HepG2 (cell line): ENCODE data around the gene YPEL4.

Experiments used
- CTCF ChIP-seq: sonication (generic); formaldehyde crosslinking; IDR thresholded peaks from 2 replicates; pipeline ENCODE4 v1.5.0; 2020; ENCODE audit warnings: mild to moderate bottlenecking, missing genetic modification reagents, moderate library complexity
- ESRRA ChIP-seq: sonication (generic); formaldehyde crosslinking; IDR thresholded peaks from 2 replicates; pipeline ENCODE4 v1.5.1; 2020; ENCODE audit warnings: mild to moderate bottlenecking, low read depth, missing genetic modification reagents
- FOXA1 ChIP-seq, 2 experiments: fragments of 450-650 bp in 1 of 2; sonication (generic) in 1 of 2; formaldehyde crosslinking in 1 of 2; IDR thresholded peaks; 2 replicates each; pipeline versions ENCODE4 v1.4.0 to v1.6.1; 2016 to 2020; ENCODE audit warnings: missing genetic modification reagents in 1 of 2
- POLR2A ChIP-seq, 2 experiments: IDR thresholded peaks; 2 replicates each; pipeline ENCODE4 v1.6.1; 2011; ENCODE audit warnings: low read depth in 2 of 2, low read length in 2 of 2, mild to moderate bottlenecking in 1 of 2, moderate library complexity in 1 of 2; ENCODE audit not compliant: insufficient read depth in 1 of 2
- ZNF17 ChIP-seq: sonication (generic); formaldehyde crosslinking; IDR thresholded peaks from 2 replicates; pipeline ENCODE4 v1.5.0; 2020; ENCODE audit warnings: mild to moderate bottlenecking, missing genetic modification reagents
- ZNF674 ChIP-seq: sonication (generic); formaldehyde crosslinking; IDR thresholded peaks from 2 replicates; pipeline ENCODE4 v1.5.0; 2020; ENCODE audit warnings: low read depth, mild to moderate bottlenecking, missing genetic modification reagents

DNA sequence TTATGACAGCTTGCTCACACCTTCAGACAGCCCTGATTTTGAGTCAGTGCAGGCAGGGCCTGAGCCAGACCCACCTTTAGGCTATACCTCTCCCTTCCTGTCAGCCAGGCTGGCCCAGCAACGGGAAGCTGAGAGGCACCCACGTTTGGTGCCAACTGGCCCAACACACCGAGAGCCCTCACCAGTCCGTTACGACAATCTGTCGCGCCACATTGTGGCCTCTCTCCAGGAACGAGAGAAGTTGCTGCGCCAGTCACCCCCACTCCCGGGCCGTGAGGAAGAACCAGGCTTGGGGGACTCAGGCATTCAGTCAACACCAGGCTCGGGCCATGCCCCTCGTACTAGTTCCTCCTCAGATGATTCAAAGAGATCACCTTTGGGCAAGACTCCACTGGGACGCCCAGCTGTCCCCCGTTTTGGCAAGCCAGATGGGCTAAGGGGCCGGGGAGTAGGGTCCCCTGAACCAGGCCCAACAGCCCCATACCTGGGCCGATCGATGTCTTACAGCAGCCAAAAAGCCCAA lies 49.2 kb upstream of the YPEL4 start:
- TF ChIP-seq CTCF (no peak), ZNF17 (no peak), ZNF674 (CRISPR knock-in tag) (no peak), POLR2A (IDR thresholded peaks at IDR 0.05; ENCODE audit: insufficient read depth in 1 of 2, low read depth in 2 of 2, low read length in 2 of 2) (no peak), ESRRA (CRISPR knock-in tag) (no peak), FOXA1 (IDR thresholded peaks at IDR 0.05) (no peak), FOXA1 (CRISPR knock-in tag; IDR thresholded peaks at IDR 0.05) (no peak)
